ENCODE results near the gene TMEM150B.

Gene TMEM150B

GRCh38 chr19:55355213-55355821 lies 30.2 kb upstream of the TMEM150B start:
- no peak overlapping the region for H3K4me3 ChIP-seq (ENCODE audit: low read depth, low read length)

DNA sequence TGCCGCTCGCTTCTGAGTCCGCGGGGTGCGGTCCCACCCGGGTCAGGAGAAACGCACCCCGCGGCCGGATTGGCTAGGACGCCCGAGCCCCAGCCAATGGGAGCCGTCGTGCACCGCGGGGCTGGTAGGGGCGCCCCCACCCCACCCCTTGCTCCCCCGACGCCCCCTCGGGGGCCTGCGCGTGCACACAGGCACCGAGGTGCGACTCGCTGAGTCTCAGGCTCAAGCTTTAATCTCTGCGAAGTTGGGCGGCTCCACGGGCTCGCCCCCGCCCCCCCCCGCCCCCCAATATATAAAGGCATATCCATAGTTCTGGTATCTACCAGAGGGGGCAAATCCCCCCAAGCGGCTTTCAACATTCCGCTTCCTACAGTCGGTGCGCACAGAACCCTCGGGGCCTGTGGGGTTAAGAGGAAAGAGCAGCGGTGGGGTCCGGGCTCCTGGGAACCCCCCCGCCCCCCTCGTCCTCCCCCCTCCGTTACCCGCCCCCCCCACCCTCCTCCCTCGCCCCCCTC lies 29.6 kb upstream of the TMEM150B start, which contains the start of gene COX6B2:
TSS of gene COX6B2 (minus strand) at position 22 of the 515 bp plus-strand sequence. CDS start 198 bp downstream, outside the sequence.
- peak within 1 kb of the TSS; percentile 37 for H3K4me3 ChIP-seq (ENCODE audit: low read depth, low read length)

DNA sequence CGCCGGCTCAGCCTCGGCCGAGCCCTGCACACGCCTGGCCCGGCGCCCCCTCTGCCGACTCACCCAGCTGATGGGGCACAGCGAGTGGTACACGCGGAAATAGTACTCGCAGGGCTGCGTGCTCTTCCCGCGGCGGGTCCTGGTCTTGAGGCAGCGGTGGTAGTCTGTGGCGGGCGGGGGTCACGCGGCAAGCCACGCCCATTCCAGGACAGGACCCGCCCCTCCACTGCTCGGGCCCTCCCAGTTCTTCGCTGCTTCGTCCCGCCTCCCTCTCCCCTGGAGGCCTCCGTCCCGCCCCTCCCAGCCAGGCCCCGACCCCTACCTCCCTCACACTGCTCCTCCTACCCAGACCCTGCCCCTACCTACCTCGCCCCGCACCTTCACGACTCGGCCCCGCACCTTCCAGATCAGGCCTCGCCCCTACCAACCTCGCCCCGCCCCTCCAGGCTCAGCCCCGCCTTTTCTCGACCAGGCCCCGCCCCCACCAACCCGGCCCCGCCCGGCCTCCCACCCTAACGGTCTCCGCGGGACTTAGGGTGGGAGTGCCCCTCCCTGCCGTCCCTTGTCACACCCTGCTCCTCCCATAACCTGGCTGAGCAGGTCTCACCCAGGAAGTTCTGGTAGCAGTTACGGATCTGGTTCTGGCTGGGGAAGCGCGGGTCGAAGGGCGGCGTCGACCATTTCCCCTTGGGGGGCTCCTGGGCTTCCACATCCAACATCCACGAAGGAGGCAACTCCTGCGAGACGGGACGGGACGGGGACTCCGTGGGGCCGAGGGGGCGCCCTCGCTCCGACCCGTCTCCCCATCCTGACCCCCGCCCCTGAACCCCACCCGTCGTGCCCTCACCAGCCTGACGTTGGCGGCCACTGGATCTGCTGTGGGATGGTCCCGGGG lies 28.9 kb upstream of the TMEM150B start:
- peak overlapping the region; percentile 37 for H3K4me3 ChIP-seq (ENCODE audit: low read depth, low read length)

- H3K4me3 ChIP-seq (ENCODE audit: low read depth, low read length), result peak overlapping the region; percentile 37
Observed at GRCh38 chr19:55353356-55353802, 28.2 kb upstream of the TMEM150B start.

GRCh38 chr19:55352549-55353145 lies 27.5 kb upstream of the TMEM150B start:
- H3K4me3 ChIP-seq (ENCODE audit: low read depth, low read length), result no peak overlapping the region

DNA sequence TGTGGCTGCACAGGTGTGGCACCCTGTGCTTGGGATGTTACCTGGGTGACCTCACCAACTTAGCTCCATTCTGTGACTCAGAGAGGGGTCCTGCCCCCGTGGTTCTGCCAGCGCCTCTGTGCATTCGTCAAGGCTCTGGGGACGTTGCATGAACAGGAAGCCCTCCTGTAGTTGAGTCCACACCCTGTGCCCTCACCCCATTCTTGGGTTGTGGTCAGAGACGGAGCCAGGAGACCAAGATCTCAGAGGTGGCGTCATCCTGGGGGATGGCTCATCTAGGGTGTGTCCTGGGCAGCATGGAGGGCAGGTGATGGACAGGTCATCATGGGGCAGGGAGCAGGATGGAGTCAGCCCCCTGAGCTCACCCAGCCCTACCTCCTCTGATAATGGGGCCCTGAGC lies 26.9 kb upstream of the TMEM150B start:
- no peak overlapping the region for H3K4me3 ChIP-seq (ENCODE audit: low read depth, low read length)

- H3K4me3 ChIP-seq (ENCODE audit: low read depth, low read length), result no peak overlapping the region
Observed at GRCh38 chr19:55350620-55351315, 25.6 kb upstream of the TMEM150B start.

GRCh38 chr19:55348317-55349034 lies 23.3 kb upstream of the TMEM150B start:
- H3K4me3 ChIP-seq (ENCODE audit: low read depth, low read length), result no peak overlapping the region

DNA sequence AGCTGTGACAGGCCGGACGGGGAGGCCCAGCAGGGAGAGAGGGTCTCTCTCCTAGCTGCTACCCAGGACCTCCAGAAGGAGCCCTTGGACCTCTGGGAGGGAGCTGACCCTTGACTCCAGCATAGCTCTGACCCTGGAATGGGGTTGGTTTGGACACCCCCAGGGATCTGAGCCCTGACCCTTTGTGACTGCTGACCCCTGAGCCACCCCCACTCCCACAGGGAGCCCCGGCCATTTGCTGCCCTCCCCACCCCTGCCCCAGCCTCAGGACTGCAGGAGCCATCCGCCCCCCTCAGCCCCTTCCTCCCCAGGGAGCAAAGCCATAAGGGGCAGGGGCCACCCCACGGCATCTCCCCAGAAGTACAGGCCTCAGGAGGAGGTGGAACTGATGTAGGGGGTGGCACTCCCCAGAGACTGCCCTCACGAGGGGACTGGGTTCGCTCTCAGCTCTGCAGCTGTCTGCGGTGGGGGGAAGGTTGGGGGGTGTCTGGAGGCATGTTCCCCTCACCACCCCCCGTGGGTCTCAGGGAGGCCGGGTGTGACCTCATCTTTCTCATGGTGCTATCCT lies 22.4 kb upstream of the TMEM150B start:
- no peak overlapping the region for H3K4me3 ChIP-seq (ENCODE audit: low read depth, low read length)

DNA sequence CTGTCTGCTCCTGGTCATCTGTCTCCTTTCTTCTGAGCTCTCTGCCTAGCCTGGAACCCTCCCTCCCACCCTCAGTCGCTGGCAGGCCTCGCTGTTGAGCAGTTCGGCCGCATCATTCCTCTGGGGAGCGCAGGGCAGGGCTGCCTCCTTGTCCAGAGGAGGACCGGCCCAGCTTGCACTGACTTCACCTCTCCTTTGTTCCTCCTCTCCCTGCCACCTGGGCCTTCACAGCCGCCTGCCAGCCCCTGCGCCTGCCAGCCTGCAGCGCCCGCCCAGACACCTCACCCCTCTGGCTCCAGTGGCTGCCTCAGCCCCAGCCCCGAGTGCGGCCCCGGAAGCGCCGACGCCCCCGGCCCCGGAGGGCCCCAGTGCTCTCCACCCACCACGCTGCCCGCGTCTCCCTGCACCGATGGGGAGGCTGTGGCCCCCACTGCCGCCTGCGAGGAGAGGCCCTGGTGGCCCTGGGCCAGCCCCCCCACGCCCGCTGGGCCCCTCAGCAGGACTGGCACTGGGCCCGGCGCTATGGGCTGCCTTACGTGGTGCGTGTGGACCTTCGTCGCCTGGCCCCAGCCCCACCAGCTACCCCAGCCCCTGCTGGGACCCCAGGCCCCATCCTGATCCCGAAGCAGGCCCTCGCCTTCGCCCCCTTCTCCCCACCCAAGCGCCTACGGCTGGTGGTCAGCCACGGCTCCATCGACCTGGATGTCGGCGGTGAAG lies 21.7 kb upstream of the TMEM150B start:
- no peak overlapping the region for H3K4me3 ChIP-seq (ENCODE audit: low read depth, low read length)

DNA sequence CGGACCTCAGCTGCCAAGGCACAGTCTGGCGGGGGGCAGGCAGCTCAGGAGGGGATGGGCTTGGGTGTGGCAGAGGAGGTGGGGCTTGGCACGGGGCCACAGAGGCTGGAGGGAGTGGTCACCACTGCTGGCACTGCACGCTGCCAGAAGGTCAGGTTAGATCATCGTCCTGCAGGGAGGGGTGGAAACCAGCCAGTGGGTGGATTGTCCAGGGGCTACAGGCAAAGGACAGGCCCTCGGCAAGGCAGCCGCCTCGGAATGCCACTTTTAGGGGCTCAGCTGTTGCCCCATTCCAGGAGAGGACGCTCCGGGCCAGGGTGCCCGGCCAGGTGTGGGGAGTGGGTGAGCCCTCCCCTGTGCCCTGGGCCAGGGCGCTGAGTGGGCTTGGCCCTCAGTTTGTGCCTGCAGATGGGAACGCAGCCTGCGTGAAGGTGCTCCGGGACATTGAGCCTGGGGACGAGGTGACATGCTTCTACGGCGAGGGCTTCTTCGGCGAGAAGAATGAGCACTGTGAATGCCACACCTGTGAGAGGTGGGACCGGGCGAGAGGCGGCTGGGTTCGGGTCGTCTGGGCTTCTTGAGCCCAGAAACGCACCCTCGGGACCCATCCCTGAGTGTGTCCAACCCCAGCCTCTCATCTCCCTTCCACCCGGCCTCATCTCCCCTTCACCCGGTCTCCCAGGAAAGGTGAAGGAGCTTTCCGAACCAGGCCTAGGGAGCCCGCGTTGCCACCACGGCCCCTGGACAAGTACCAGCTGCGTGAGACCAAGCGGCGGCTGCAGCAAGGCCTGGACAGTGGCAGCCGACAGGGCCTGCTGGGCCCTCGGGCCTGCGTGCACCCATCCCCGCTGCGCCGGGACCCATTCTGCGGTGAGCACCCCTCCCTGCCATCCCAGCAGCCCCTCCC lies 20.9 kb upstream of the TMEM150B start:
- H3K4me3 ChIP-seq (ENCODE audit: low read depth, low read length), result no peak overlapping the region

- no peak overlapping the region for H3K4me3 ChIP-seq (ENCODE audit: low read depth, low read length)
Observed at GRCh38 chr19:55345101-55345817, 20.1 kb upstream of the TMEM150B start.

GRCh38 chr19:55344444-55344843 lies 19.3 kb upstream of the TMEM150B start:
- H3K4me3 ChIP-seq (ENCODE audit: low read depth, low read length), result no peak overlapping the region

DNA sequence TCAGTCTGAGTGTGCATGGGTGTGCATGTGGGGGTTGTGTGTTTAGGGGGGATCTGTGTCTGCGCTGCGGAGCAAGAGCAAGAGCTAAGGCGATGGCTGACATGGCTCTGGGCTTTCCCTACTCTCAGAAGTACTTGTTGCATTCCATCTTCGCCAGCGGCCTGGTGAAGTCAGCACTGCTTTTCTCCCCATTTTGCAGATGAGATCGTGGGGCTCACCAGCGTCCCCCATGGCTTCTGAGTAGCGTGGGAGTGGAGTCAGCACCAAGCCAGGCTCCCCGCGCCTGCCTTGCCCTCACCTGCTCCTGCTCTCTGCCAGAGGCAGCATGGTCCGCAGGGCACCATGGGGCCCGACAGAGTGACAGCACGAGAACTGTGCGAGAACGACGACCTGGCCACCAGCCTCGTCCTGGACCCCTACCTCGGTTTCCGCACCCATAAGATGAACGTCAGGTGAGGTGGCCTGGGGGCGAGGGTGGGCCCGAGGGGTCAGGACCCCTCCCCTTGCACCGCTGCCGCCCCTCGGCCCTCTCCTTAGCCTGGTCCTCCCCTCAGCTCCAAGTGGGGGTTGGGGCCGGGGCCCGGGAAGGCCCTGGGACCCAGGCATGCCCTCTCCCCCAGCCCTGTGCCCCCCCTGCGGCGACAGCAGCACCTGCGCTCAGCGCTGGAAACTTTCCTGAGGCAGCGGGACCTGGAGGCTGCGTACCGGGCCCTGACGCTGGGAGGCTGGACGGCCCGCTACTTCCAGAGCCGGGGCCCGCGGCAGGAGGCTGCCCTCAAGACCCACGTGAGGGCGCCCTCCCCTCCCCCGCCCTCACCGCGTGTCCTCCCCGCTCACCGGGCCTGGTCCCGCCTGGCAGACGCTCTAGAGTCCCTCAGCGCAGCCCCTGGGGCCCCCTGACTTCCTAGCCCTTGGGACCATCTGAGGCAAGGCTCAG lies 16.7 kb upstream of the TMEM150B start:
- no peak overlapping the region for H3K4me3 ChIP-seq (ENCODE audit: low read depth, low read length)

- peak overlapping the region; percentile 72 for H3K4me3 ChIP-seq (ENCODE audit: low read depth, low read length)
Observed at GRCh38 chr19:55341171-55341588, 16.0 kb upstream of the TMEM150B start.

DNA sequence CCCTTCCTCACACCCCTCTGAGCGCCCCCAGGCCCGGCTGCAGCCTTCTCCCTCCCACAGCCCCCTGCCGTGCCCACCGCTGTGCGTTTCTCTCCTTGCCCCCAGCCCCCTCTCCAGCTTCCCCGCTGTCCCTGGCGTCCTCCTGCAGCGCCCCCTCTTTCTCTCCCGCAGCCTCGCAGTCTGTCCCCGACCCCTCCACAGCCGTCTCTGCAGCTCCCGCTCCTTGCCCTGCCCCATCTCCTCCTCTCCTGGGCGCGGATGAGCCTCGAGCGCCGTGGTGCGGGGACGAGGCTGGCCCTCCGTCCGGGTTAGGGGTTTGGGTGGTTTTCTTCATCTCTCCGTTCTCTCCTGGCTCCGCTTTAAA lies 15.6 kb upstream of the TMEM150B start:
- H3K4me3 ChIP-seq (ENCODE audit: low read depth, low read length), result peak overlapping the region; percentile 72

Data from iPS-11a (cell line).